Measurements from ENCODE around the gene HPX. TPM values are rescaled to one million over a fixed set of nuclear protein-coding genes. Genes with fewer than 3 reads are reported as not detected.

Gene HPX
- total RNA-seq, 1 experiment from 2014 or later: 1.2 TPM

DNA sequence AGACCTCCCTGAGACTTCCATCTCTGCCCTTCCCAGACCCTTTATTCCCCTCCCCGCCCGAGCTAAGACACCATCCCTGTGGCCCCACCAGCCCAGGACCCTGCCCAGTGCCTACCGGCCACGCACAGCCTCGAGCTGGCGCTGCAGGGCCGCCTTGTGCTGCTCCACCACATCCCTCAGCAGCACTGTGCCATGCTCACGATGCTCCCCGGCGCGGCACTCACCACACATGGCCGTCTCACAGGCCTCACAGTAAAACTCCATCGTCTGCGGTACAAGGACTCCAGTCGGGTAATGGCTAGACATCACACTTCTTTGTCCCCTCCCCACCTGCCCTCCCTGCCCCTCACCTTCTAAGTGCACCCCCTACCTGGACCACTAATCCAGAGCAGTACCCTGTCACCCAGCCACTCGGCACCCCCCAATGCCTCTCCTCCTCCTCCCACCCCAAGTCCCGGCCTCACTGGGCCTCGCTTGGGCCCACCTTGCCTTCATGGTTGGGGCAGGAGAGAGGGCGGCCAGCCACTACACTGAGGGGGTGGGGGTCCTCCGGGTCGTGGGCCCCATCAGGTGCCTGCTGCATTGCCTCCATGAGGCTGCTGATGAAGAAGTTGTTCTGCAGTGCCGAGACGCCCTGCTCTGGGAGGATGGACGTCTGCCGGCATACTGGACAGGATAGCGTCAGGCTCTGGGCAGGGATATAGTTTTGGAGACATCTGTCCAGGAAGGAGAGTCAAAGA, 17.0 kb upstream of the HPX start:
- no peak overlapping the region for H2BK120ac ChIP-seq (ENCODE audit: low read depth, low read length, poor library complexity, severe bottlenecking)
- H4K91ac ChIP-seq (ENCODE audit: insufficient read length, low read depth, low read length): no peak overlapping the region

More for the DNA sequence above, 17.0 kb upstream of the HPX start:
- TF ChIP-seq, protein P1, sequence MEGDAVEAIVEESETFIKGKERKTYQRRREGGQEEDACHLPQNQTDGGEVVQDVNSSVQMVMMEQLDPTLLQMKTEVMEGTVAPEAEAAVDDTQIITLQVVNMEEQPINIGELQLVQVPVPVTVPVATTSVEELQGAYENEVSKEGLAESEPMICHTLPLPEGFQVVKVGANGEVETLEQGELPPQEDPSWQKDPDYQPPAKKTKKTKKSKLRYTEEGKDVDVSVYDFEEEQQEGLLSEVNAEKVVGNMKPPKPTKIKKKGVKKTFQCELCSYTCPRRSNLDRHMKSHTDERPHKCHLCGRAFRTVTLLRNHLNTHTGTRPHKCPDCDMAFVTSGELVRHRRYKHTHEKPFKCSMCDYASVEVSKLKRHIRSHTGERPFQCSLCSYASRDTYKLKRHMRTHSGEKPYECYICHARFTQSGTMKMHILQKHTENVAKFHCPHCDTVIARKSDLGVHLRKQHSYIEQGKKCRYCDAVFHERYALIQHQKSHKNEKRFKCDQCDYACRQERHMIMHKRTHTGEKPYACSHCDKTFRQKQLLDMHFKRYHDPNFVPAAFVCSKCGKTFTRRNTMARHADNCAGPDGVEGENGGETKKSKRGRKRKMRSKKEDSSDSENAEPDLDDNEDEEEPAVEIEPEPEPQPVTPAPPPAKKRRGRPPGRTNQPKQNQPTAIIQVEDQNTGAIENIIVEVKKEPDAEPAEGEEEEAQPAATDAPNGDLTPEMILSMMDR (conservative IDR thresholded peaks at IDR 0.05): no peak
- H3K23me2 ChIP-seq (ENCODE audit: insufficient read length, low read depth, low read length, poor library complexity, severe bottlenecking): no peaks in the 10 kb centered on the region
- H3K23ac ChIP-seq (ENCODE audit: insufficient read length, low read depth, low read length): no peak overlapping the region
- no peak for DNase-seq
- H3K79me2 ChIP-seq (ENCODE audit: insufficient read depth, low read length): no peaks in the 10 kb centered on the region
- no peak overlapping the region for H3K14ac ChIP-seq (ENCODE audit: insufficient read depth, low read length)
- H3K4me2 ChIP-seq (ENCODE audit: insufficient read depth, insufficient read length, low read length): no peak overlapping the region
- Mint-ChIP-seq H3K9me3 (no peaks in the 10 kb centered on the region), H3K27ac (peak overlapping the region in 1 of 3 experiments; percentile 2; a peak in 1 of 7 replicates), H3K4me1 (no peaks in the 10 kb centered on the region), H3K27me3 (ENCODE audit: low read depth) (no peaks in the 10 kb centered on the region), H3K36me3 (ENCODE audit: insufficient read depth in 1 of 3, low read depth in 3 of 3) (peaks cover 0 to 21% (median 6%) of the 10 kb centered on the region in 3 experiments; a peak in 3 of 7 replicates), H3K4me3 (no peak overlapping the region)
- no peaks in the 10 kb centered on the region for H3K79me1 ChIP-seq (ENCODE audit: insufficient read depth, low read depth, low read length, poor library complexity, severe bottlenecking)
- H3K9me3 ChIP-seq (ENCODE audit: control insufficient read depth, low read depth, low read length): no peaks in the 10 kb centered on the region
- H2BK5ac ChIP-seq (ENCODE audit: insufficient read length, low read length): no peak overlapping the region
- no peak overlapping the region for H2BK20ac ChIP-seq (ENCODE audit: low read depth, low read length, poor library complexity, severe bottlenecking)
- H3K27me3 ChIP-seq (ENCODE audit: insufficient read depth, low read length): no peaks in the 10 kb centered on the region
- H3K56ac ChIP-seq (ENCODE audit: insufficient read length, low read depth, low read length): no peak overlapping the region
- no peaks in the 10 kb centered on the region for H3K4me1 ChIP-seq (ENCODE audit: insufficient read depth, low read length)
- H2AK5ac ChIP-seq (ENCODE audit: insufficient read length, low read length): no peak overlapping the region
- no peak overlapping the region for H3T11ph ChIP-seq (ENCODE audit: low read length)
- H4K8ac ChIP-seq (replicated peaks; ENCODE audit: insufficient read length, low read depth, low read length): no peak overlapping the region
- no peak overlapping the region for H3K27ac ChIP-seq (ENCODE audit: insufficient read length, low read depth, low read length)
- H4K20me1 ChIP-seq (ENCODE audit: control insufficient read depth, insufficient read depth, insufficient read length): no peaks in the 10 kb centered on the region
- H2AFZ ChIP-seq (ENCODE audit: low read length): no peak overlapping the region
- H4K5ac ChIP-seq (ENCODE audit: insufficient read length, low read depth, low read length): no peak overlapping the region
- no peak overlapping the region for H3K4ac ChIP-seq (ENCODE audit: low read depth, low read length)
- H2BK15ac ChIP-seq (ENCODE audit: low read depth, low read length): no peak overlapping the region
- no CpG with 5 or more reads among the region's 26 CpGs for WGBS (ENCODE audit: extremely low coverage, insufficient read length, low lambda C conversion rate)
- no peak overlapping the region for H3K9ac ChIP-seq (ENCODE audit: extremely low read depth, insufficient read length, low read length)
- H3K18ac ChIP-seq (ENCODE audit: insufficient read length, low read depth, low read length): no peak overlapping the region
- no peak overlapping the region for H2BK12ac ChIP-seq (ENCODE audit: insufficient read length, low read depth, low read length)
